Lung (tissue), 12 donors: ENCODE results near the gene AMDHD2. TPM values are rescaled to one million over a fixed set of nuclear protein-coding genes. Genes with fewer than 3 reads are reported as not detected.

ENCODE experiments used
- ATAC-seq: fragments of 200-7000 bp; cut with Tn5 transposase; one replicate; pipeline ENCODE4 v1.9.1; 2020; ENCODE audit warnings: moderate number of reproducible peaks; ENCODE audit not compliant: insufficient read depth, low FRiP score
- DNase-seq, 3 donors: peaks; one replicate each; pipeline ENCODE4 v3.0.0-alpha.2; 2013 to 2017
- H3K27ac ChIP-seq, 2 donors: one replicate each; pipeline ENCODE4 v1.5.1; 2013; ENCODE audit warnings: mild to moderate bottlenecking in 2 of 2, moderate library complexity in 2 of 2, control low read depth in 1 of 2, inconsistent platforms in 1 of 2, low read depth in 1 of 2, low read length in 1 of 2
- H3K27me3 ChIP-seq, 3 donors: one replicate each; pipeline ENCODE4 v1.5.1; 2013; ENCODE audit warnings: low read length in 2 of 3; ENCODE audit not compliant: control insufficient read depth in 3 of 3, insufficient read depth in 3 of 3
- H3K36me3 ChIP-seq, 4 donors: one replicate each; pipeline ENCODE4 v1.5.1; 2013; ENCODE audit warnings: low read length in 4 of 4, mild to moderate bottlenecking in 1 of 4, moderate library complexity in 1 of 4; ENCODE audit not compliant: control insufficient read depth in 4 of 4, insufficient read depth in 4 of 4
- H3K4me1 ChIP-seq, 5 donors: one replicate each; pipeline ENCODE4 v1.5.1; 2013; ENCODE audit warnings: low read length in 5 of 5, mild to moderate bottlenecking in 2 of 5, moderate library complexity in 1 of 5; ENCODE audit not compliant: control insufficient read depth in 5 of 5, insufficient read depth in 5 of 5
- H3K4me3 ChIP-seq: one replicate; pipeline ENCODE4 v1.5.1; 2013; ENCODE audit warnings: mild to moderate bottlenecking, control low read depth, moderate library complexity
- H3K9ac ChIP-seq, 2 donors: one replicate each; pipeline ENCODE4 v1.5.1; 2013; ENCODE audit warnings: low read length in 2 of 2, control low read depth in 1 of 2; ENCODE audit not compliant: insufficient read depth in 1 of 2
- H3K9me3 ChIP-seq, 4 donors: one replicate each; pipeline ENCODE4 v1.5.1; 2013; ENCODE audit warnings: low read length in 3 of 4, mild to moderate bottlenecking in 1 of 4, moderate library complexity in 1 of 4; ENCODE audit not compliant: control insufficient read depth in 4 of 4, insufficient read depth in 3 of 4
- CTCF ChIP-seq: IDR thresholded peaks from 2 replicates; pipeline ENCODE4 v1.5.1; 2012; ENCODE audit warnings: mild to moderate bottlenecking; ENCODE audit errors: control extremely low read depth, extremely low read depth
- WGBS, 2 donors: extraction: QIAGEN DNeasy Blood & Tissue Kit; methylation state at CpG; one replicate each; pipeline ENCODE4 v1.1.7; 2013; 5-methylcytosine and 5-hydroxymethylcytosine counted together
- polyA plus RNA-seq, 2 donors: library from polyadenylated mRNA; stranded (reverse); fragments of 200-250 nt; gene quantifications; one replicate each; pipeline ENCODE4 v1.2.1, GENCODE V29; 2013
- total RNA-seq, 2 donors: library from RNA; depleted of rRNA in 1 of 2; stranded (reverse); fragments of >200 nt in 1 of 2; gene quantifications; one replicate each; pipeline ENCODE4 v1.2.1, GENCODE V29; 2014 to 2021
- donor health status: control.
- donor health status: control.
- donor health status: Bipolar disorder and iron deficiency.
- donor health status: healthy.
- donor health status: DM: yes; HTN: yes; CAD: no.

Gene AMDHD2
- total and polyA plus RNA-seq, 4 donors = 27.2 to 60.4 (median 51.9) TPM

- Histone ChIP-seq H3K27ac (no peak overlapping the region), H3K4me1 (peaks cover 0 to 10% (median 4%) of the 10 kb centered on the region in 5 donors), H3K4me3 (no peak overlapping the region), H3K9ac (no peak overlapping the region), H3K9me3 (no peaks in the 10 kb centered on the region), H3K36me3 (no peaks in the 10 kb centered on the region), H3K27me3 (no peaks in the 10 kb centered on the region)
- DNase-seq = no peak
- TF ChIP-seq CTCF = no peak
- ATAC-seq = no peak
- 91 to 92% methylated on average over 17 to 18 of the region's 18 CpGs for WGBS, 2 donors
Observed at GRCh38 chr16:2508722-2509400, 11.3 kb upstream of the AMDHD2 start.

GRCh38 chr16:2511128-2511800 is 8.9 kb upstream of the AMDHD2 start:
- H3K27me3 ChIP-seq = no peaks in the 10 kb centered on the region
- H3K4me1 ChIP-seq = peaks cover 3 to 21% (median 15%) of the 10 kb centered on the region in 5 donors
- 52 to 65% methylated on average over 24 of the region's 24 CpGs for WGBS, 2 donors
- H3K27ac ChIP-seq = no peak overlapping the region
- DNase-seq (peak in 1 of 3 donors; percentile 61), ATAC-seq (no peak)
- H3K36me3 ChIP-seq = peaks cover 0 to under 1% (median 0%) of the 10 kb centered on the region in 4 donors
- TF ChIP-seq CTCF = no peak
- no peak overlapping the region for H3K4me3 ChIP-seq
- no peak overlapping the region for H3K9ac ChIP-seq
- no peaks in the 10 kb centered on the region for H3K9me3 ChIP-seq

GRCh38 chr16:2511996-2512734 is 8.0 kb upstream of the AMDHD2 start:
- peaks cover 0 to 5% (median 0%) of the 10 kb centered on the region in 4 donors for H3K36me3 ChIP-seq
- WGBS, 2 donors = 92 to 93% methylated on average over 17 of the region's 17 CpGs
- no peak for DNase-seq
- H3K9ac ChIP-seq = no peak overlapping the region
- peaks cover 7 to 29% (median 22%) of the 10 kb centered on the region in 5 donors for H3K4me1 ChIP-seq
- no peak for ATAC-seq
- no peak overlapping the region for H3K27ac ChIP-seq
- no peaks in the 10 kb centered on the region for H3K9me3 ChIP-seq
- no peak overlapping the region for H3K4me3 ChIP-seq
- TF ChIP-seq CTCF = no peak
- H3K27me3 ChIP-seq = no peaks in the 10 kb centered on the region
